Measurements from ENCODE around the gene TMEM181.

Gene TMEM181

GRCh38 chr6:158593670-158594069 lies 33.8 kb downstream of the TMEM181 start:
- DNase-seq (ENCODE audit: extremely low read depth, low read depth): no peak
- no peak for TF ChIP-seq CTCF (IDR thresholded peaks at IDR 0.05; ENCODE audit: low read depth, low read length, missing control alignments)
- H3K4me3 ChIP-seq (replicated peaks; ENCODE audit: low read depth, low read length): no peak overlapping the region

- H3K4me3 ChIP-seq (replicated peaks; ENCODE audit: low read depth, low read length): no peak overlapping the region
- peak; percentile 28 for TF ChIP-seq CTCF (IDR thresholded peaks at IDR 0.05; ENCODE audit: low read depth, low read length, missing control alignments)
- DNase-seq (ENCODE audit: extremely low read depth, low read depth): no peak
These were observed 35.3 kb downstream of the TMEM181 start for GRCh38 chr6:158595223-158595622.

DNA sequence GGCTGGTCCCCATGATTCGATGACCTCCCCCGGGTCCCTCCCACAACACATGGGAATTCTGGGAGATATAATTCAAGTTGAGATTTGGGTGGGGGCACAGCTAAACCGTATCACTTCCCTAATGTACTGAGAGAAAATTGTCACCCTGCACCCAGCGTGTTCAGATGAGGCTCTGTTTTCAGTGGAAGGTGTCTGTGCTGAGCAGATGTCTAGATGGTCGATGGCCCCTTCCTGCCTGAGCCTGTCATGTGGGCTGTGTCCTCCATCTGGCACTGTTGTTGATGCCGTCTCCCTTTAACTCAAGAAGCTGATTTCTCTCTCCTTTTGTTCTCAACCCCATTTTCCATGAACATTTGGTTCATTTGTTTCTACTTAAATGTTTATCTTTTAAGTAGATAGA lies 37.0 kb downstream of the TMEM181 start:
- DNase-seq (ENCODE audit: extremely low read depth, low read depth): no peak
- no peak for TF ChIP-seq CTCF (IDR thresholded peaks at IDR 0.05; ENCODE audit: low read depth, low read length, missing control alignments)
- H3K4me3 ChIP-seq (replicated peaks; ENCODE audit: low read depth, low read length): no peak overlapping the region

DNA sequence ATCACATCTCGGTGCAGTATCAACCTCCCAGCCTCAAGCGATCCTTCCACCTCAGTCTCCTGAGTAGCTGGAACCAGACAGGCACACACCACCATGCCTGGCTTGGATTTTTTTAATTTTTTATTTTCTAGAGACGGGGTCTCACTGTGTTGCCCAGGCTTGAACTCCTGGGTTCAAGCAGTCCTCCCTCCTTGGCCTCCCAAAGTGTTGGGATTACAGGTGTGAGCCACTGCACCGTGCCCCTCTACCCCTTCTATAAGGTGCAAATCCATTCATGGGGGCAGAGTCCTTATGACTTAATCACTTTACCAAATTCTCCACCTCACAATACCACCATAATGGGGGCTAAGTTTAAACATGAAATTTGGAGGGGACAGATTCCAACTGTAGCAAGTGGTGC lies 37.7 kb downstream of the TMEM181 start:
- H3K4me3 ChIP-seq (replicated peaks; ENCODE audit: low read depth, low read length): no peak overlapping the region
- TF ChIP-seq CTCF (IDR thresholded peaks at IDR 0.05; ENCODE audit: low read depth, low read length, missing control alignments): no peak
- no peak for DNase-seq (ENCODE audit: extremely low read depth, low read depth)

DNA sequence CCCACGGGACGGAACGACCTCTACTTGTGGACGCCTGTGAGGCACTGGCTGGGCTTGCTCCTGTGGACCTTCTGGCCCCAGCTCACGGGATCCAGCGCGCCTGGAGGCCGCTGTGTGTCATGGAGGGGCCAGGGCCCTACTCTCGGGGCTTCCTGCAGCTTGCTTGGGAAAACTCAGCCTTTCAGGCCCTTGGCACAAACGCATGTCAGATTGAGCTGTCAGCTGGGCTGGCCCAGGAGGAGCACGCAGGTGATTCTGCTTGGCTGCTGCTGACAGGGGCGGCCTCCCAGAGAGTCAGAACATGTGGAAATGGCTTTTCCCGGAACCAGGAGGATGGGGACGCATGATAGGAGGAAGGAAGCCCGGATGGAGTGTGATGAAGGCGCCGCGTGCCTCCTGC lies 39.7 kb downstream of the TMEM181 start:
- DNase-seq (ENCODE audit: extremely low read depth, low read depth): no peak
- no peak for TF ChIP-seq CTCF (IDR thresholded peaks at IDR 0.05; ENCODE audit: low read depth, low read length, missing control alignments)
- H3K4me3 ChIP-seq (replicated peaks; ENCODE audit: low read depth, low read length): no peak overlapping the region

DNA sequence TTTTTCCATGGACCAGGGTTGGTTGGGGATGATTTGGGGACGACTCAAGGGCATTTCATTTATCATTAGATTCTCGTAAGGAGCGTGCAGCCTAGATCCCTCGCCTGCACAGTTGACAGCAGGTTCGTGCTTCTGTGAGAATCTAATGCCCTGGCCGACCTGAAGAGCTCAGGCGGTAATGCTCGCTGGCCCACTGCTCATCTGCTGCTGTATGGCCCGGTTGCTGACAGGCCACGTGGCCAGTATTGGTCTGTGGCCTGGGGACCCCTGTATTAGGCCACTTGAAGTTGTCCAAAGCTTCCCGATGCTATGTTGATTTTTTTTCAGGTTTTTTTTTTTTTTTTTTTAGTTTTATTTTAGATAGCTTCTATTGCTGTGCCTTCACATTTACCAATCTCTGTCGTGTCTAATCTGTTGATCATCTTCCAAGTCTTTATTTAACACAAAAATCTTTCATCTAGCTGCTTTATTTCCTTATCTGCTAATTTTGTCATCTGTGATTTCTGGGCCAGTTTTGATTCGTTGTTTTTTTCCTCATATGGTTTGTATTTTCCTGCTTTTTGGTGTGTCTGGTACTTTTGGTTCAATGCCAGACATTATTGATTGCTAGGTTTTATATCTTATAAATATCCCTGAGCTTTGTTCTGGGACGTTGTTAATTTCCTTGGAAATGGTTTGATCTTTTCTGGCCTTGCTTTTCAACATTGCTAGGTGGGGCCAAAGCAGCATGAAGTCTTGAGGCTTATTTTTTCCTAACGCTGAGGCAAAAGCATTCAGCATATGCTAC lies 43.6 kb downstream of the TMEM181 start:
- H3K4me3 ChIP-seq (replicated peaks; ENCODE audit: low read depth, low read length): no peak overlapping the region
- no peak for DNase-seq (ENCODE audit: extremely low read depth, low read depth)
- TF ChIP-seq CTCF (IDR thresholded peaks at IDR 0.05; ENCODE audit: low read depth, low read length, missing control alignments): no peak

DNA sequence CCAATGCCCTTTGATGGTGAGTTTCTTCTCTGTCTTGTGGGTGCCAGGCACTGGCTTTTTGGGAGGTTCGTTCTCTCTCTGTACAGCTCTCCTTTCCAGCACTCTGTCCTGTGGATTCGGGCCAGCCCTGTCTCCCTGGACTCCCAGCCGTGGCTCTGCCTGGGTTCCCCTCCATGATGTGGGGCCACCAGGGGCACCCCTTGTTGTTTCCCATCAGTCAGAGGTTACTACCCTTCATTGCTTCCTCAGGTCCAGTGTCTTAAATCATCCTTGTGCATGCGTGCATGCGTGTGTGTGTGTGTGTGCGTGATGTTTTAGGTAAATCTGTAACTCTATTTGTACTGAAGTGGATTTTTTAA lies 44.1 kb downstream of the TMEM181 start:
- DNase-seq (ENCODE audit: extremely low read depth, low read depth): no peak
- no peak overlapping the region for H3K4me3 ChIP-seq (replicated peaks; ENCODE audit: low read depth, low read length)
- TF ChIP-seq CTCF (IDR thresholded peaks at IDR 0.05; ENCODE audit: low read depth, low read length, missing control alignments): no peak
